Measurements from ENCODE around the gene HDDC3. TPM values are rescaled to one million over a fixed set of nuclear protein-coding genes. Genes with fewer than 3 reads are reported as not detected.

The HDDC3 gene
- total RNA-seq, 1 experiment from 2014 or later: 13.3 TPM

GRCh38 chr15:90933301-90933700, 952 bp upstream of the HDDC3 start:
- Histone ChIP-seq H3K4me1 (ENCODE audit: insufficient read depth, low read length) (no peaks in the 10 kb centered on the region), H2AK5ac (ENCODE audit: insufficient read length, low read length) (no peak overlapping the region), H3K14ac (ENCODE audit: insufficient read depth, low read length) (no peak overlapping the region), H3K79me1 (ENCODE audit: insufficient read depth, low read depth, low read length, poor library complexity, severe bottlenecking) (no peaks in the 10 kb centered on the region), H2AFZ (ENCODE audit: low read length) (no peak overlapping the region), H2BK120ac (ENCODE audit: low read depth, low read length, poor library complexity, severe bottlenecking) (no peak overlapping the region), H3T11ph (ENCODE audit: low read length) (no peak overlapping the region), H3K23ac (ENCODE audit: insufficient read length, low read depth, low read length) (no peak overlapping the region), H3K23me2 (ENCODE audit: insufficient read length, low read depth, low read length, poor library complexity, severe bottlenecking) (peaks cover 14% of the 10 kb centered on the region), H4K91ac (ENCODE audit: insufficient read length, low read depth, low read length) (no peak overlapping the region), H2BK12ac (ENCODE audit: insufficient read length, low read depth, low read length) (no peak overlapping the region), H4K5ac (ENCODE audit: insufficient read length, low read depth, low read length) (no peak overlapping the region), H3K27ac (ENCODE audit: insufficient read length, low read depth, low read length) (no peak overlapping the region), H3K9me3 (ENCODE audit: control insufficient read depth, low read depth, low read length) (no peaks in the 10 kb centered on the region), H3K4ac (ENCODE audit: low read depth, low read length) (no peak overlapping the region), H2BK5ac (ENCODE audit: insufficient read length, low read length) (no peak overlapping the region), H2BK20ac (ENCODE audit: low read depth, low read length, poor library complexity, severe bottlenecking) (no peak overlapping the region), H2BK15ac (ENCODE audit: low read depth, low read length) (no peak overlapping the region), H3K4me2 (ENCODE audit: insufficient read depth, insufficient read length, low read length) (no peak overlapping the region), H3K79me2 (ENCODE audit: insufficient read depth, low read length) (no peaks in the 10 kb centered on the region; the same call in 1 of the 2 replicates), H3K9ac (ENCODE audit: extremely low read depth, insufficient read length, low read length) (no peak overlapping the region), H3K18ac (ENCODE audit: insufficient read length, low read depth, low read length) (no peak overlapping the region), H4K20me1 (ENCODE audit: control insufficient read depth, insufficient read depth, insufficient read length) (no peaks in the 10 kb centered on the region), H3K56ac (ENCODE audit: insufficient read length, low read depth, low read length) (no peak overlapping the region), H3K27me3 (ENCODE audit: insufficient read depth, low read length) (no peaks in the 10 kb centered on the region), H4K8ac (replicated peaks; ENCODE audit: insufficient read length, low read depth, low read length) (no peak overlapping the region)
- peak overlapping the region in 1 of 2 experiments; percentile 58; a peak in 3 of 5 replicates for H3K4me3 Mint-ChIP-seq
- H3K27me3 Mint-ChIP-seq (ENCODE audit: low read depth): peaks cover 11% of the 10 kb centered on the region
- no peak for TF ChIP-seq CTCF (conservative IDR thresholded peaks at IDR 0.05)
- no peak overlapping the region for H3K27ac Mint-ChIP-seq
- no CpG with 5 or more reads among the region's 1 CpG for WGBS (ENCODE audit: extremely low coverage, insufficient read length, low lambda C conversion rate)
- peaks cover 21 to 26% of the 10 kb centered on the region in 2 experiments for H3K4me1 Mint-ChIP-seq
- no peaks in the 10 kb centered on the region; a peak in 2 of 5 replicates for H3K9me3 Mint-ChIP-seq
- peaks cover 6 to 14% (median 10%) of the 10 kb centered on the region in 3 experiments; a peak in 6 of 7 replicates for H3K36me3 Mint-ChIP-seq (ENCODE audit: insufficient read depth in 1 of 3, low read depth in 3 of 3)
- DNase-seq: no peak
